Jurkat, Clone E6-1 (cell line): ENCODE measurements around the gene CD164L2. TPM values are rescaled to one million over a fixed set of nuclear protein-coding genes. Genes with fewer than 3 reads are reported as not detected.
"Not testable (repeated sequence)": the region's sequence is repeated elsewhere in the genome, so short reads cannot be mapped to it uniquely, and the experiment has no call there.

Experiments
- DNase-seq: peaks from one replicate; pipeline ENCODE4 v3.0.0-alpha.2; 2011; ENCODE audit warnings: low read depth, low spot score
- H3K4me3 ChIP-seq: 2 replicates; pipeline ENCODE4 v1.5.1; 2011; ENCODE audit warnings: mild to moderate bottlenecking, low read length, control low read depth, moderate library complexity
- polyA plus RNA-seq: library from polyadenylated mRNA; unstranded; fragments of >200 nt; gene quantifications from one replicate; pipeline ENCODE4 v1.2.1, GENCODE V29; 2012; ENCODE audit warnings: missing spikeins; ENCODE audit not compliant: insufficient read length, insufficient read depth

The CD164L2 gene
- polyA plus RNA-seq = not detected

GRCh38 chr1:27383039-27383605, at the start of gene CD164L2:
Gene CD164L2, minus strand, starts transcription at chr1:27383333. Its CDS starts 94 bp downstream, at chr1:27383239.
- H3K4me3 ChIP-seq = no peak within 1 kb of the TSS
- no peak for DNase-seq

DNA sequence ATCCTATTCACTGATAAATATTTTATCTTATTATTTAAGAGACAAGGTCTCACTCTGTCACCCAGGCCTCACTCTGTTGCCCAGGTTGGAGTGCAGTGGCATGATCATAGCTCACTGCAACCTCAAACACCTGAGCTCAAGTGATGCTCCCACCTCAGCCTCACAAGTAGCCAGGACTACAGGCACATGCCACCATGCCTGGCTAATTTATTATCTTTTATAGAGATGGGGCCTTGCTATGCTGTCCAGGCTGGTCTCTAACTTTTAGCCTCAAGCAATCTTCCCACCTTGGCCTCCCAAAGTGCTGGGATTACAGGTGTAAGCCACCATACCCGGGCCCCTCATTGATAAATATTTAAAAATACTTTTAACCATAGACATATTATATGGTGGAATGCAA, 49.6 kb upstream of the CD164L2 start:
- not testable (repeated sequence) for DNase-seq, H3K4me3 ChIP-seq

DNA sequence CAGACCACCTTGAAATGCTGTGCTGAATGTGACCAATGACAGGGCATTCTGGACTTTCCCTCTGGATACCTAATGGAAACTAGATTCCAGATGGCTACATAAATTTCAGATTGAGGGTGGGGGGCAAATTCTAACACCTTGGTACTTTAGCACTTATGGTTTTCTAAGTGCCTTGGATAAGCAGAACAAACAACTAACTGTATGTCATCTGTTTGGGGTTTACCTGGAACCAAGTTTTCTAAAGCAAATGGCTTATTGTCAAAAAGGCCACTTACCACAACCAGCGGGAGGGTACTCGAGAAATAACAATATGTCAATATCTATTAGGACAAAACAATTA, 48.4 kb upstream of the CD164L2 start:
- no peak overlapping the region for H3K4me3 ChIP-seq
- no peak for DNase-seq

- DNase-seq = peak; percentile 80
- H3K4me3 ChIP-seq = peak overlapping the region; percentile 9; the same call in 1 of the 2 replicates
These were observed 47.9 kb upstream of the CD164L2 start for GRCh38 chr1:27430903-27431600.

DNA sequence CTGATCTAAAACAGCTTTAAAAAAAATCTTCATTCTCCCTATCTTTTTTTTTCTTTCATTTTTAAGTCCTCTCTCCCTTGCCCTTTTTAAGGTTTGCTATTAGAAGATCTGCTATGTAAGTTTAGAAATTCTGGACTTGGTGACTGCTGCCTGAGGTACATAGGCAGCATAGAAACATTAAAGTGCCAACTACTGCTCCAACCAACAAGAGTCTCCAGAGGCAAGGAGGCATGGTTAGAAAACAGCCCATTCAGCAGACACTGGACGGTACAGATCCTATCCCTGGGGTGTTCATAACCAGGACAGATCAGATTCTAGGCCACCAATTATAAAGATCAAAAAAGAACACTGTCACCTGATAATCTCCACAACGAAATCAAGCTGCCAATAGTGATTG, 45.9 kb upstream of the CD164L2 start:
- DNase-seq = no peak
- H3K4me3 ChIP-seq = peak overlapping the region; percentile 42

DNA sequence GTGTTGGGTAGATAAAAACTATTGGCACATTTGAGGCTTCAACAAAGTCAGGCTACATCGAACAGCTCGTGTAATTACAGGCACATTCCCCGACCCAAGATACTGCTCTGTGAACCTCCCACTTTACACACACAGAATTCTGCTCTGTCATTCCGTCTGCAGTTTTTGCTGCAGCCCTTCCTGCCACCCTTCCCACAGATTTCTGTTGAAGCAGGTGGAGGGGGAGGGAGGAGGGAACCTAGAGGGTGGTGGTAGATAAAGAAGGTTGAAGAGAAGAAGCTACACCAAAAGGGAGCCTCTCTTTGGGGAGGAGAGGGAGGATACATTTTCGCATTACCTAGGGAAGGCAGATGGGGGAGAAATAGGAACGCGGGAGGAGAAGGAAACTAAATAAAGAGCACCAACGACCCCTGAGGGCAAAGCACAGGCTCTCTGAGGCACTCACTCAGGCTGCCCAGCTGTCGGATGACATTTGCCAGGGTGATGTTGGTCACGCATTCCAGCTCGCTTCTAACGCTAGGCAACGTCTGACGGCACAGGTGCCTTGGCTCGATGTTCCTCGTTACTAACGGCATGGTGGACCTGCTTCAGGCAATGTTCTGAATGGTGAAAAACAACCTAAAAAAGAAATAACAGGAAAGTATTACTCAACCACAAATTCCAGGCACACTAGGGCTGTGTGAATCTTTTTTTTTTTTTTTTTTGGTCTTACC, 45.3 kb upstream of the CD164L2 start:
- DNase-seq = peak; percentile 88

GRCh38 chr1:27427816-27428315, 44.7 kb upstream of the CD164L2 start:
- peak overlapping the region; percentile 42 for H3K4me3 ChIP-seq
- no peak for DNase-seq

More for the DNA sequence above, 45.3 kb upstream of the CD164L2 start:
- H3K4me3 ChIP-seq = peak overlapping the region; percentile 42

DNA sequence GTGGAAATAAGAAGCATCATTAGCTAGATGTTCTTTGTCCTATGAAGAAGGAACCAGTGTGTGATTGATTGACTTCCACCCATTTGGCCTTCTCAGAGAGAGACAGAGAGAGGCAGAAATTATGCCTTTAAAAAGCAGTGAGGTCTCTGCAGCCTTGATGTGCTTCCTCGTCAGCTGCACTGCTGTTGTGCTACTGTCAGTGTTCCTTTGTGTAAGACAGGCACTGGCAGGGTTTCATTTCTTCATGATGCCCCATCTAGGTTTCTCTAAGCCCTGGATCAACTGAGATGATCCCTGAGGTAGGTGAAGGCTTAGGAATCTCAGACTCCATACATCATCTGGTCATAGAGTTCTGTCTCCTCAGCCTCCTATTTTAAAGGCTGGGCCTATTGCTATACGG, 44.2 kb upstream of the CD164L2 start:
- no peak for DNase-seq
- H3K4me3 ChIP-seq = no peak overlapping the region

DNA sequence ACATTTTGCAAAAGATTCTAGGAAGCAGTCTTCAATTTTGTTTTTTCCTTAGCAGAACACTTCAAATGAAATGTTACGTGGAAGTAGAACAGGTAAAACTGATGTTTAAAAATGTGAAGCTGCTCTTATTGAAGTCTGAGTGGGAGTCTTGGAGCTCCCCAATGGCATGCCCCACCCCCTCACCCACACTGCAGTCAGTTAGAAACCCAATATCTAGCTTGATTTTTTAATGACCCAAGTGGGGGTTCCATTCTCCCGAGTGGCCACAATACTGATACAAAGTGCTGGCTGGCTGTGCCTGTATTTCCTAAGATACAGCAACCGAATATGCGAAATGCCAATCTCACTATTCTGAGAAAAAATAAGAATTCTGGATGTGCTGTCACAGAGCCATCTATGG, 40.6 kb upstream of the CD164L2 start:
- DNase-seq = no peak
- no peak overlapping the region for H3K4me3 ChIP-seq

GRCh38 chr1:27418326-27419185, 35.4 kb upstream of the CD164L2 start:
- DNase-seq = no peak
- H3K4me3 ChIP-seq = no peak overlapping the region

DNA sequence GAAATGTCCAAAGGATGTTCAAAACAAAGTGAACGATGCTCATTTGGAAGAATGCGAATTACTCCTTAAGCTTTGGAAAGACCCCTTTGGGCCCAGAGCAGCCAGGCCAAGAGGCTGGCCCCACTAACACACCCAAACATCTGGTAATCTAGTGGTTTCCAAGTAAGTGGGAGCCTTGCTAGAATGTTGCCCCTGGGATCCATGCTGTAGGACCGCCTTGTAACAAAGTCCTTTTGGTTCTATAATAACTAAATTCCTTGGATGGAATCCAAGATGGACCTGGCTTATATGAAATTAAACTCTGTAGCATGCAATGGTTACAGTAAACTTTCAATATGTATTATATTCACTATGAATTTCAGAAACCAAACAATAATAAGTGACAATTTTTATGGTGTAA, 34.6 kb upstream of the CD164L2 start:
- no peak overlapping the region for H3K4me3 ChIP-seq
- DNase-seq = no peak

- DNase-seq = peak; percentile 73
- H3K4me3 ChIP-seq = no peak overlapping the region
These were observed 33.4 kb upstream of the CD164L2 start for GRCh38 chr1:27416387-27417111.

DNA sequence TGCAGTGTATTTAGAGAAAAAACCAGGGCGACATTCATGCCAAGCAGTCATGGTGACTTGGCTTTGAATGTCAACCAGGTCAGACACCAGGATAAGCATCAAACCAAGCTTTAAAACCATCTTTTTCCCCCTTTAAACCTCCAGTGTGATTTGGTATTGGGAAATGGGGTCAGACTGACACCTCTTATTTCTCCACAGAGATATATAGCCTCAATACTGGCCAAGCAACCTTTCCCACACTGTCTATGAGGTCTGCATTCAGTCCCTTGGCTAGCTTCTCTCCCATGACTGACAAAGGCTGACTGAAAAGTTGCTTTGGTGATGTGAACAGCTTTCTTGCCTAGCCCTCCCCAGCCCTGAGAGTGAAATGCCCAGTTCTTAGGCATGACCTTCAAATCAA, 31.0 kb upstream of the CD164L2 start:
- DNase-seq = no peak
- H3K4me3 ChIP-seq = no peak overlapping the region

DNA sequence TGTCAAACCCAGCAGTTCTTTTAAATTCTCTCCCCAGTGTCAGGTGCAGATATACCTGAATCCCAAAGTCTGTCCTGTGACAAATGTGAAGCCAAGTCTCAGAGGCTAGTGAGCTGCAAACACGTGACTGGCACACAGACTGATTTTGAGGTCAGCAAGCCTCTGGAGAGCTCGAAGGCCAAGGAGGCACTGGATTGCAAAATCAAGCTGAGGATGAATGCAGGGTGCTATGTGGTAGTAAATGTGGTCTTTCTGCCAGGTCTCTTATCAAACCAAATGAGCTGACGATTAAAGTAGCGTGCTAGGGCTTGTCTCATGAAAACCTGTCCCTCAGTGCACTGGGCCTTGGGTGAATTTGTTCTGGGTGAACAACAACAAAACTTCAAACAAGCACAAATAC, 29.9 kb upstream of the CD164L2 start:
- DNase-seq = no peak
- H3K4me3 ChIP-seq = no peak overlapping the region

- DNase-seq = no peak
- H3K4me3 ChIP-seq = no peak overlapping the region
These were observed 29.4 kb upstream of the CD164L2 start for GRCh38 chr1:27412502-27412901.

DNA sequence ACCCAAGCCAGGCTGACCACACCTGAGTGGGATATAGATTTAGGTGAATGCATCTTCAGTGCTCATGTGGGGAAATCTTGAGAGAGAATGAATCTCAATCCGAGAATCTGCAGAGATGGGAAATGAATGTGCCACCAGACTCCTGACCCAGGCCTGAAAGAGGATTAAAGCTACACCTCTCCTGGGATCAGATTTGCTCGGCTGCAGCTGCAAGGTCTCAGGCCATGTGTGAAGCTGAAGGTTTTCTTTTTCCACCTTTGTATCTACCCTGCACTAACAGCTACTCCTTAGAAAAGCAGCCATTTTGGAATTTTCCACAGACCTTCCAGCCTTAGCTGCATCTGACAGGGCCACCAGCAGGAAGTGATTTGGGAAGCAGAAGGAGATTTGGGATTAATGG, 27.6 kb upstream of the CD164L2 start:
- DNase-seq = no peak

DNA sequence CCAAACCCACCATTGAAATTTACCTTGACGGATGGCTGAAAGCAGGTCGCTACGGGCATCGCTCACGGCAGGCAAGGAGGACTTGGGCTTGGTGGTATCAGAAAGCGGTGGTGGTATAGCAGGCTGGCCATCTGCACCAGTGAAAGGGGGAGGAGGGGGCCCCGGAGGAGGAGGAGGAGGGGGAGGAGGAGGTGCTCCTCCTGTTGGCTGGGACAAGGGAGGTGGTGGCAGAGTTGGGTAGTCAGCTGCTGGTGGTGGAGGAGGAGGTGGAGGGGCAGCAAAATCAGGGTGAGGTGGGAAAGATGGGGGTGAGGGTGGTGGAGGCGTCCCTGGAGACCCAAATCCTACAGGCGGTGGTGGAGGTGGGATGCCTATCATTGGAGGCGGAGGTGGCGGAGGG, 26.5 kb upstream of the CD164L2 start:
- no peak for DNase-seq
- H3K4me3 ChIP-seq = no peak overlapping the region

More for the DNA sequence above, 27.6 kb upstream of the CD164L2 start:
- H3K4me3 ChIP-seq = no peak overlapping the region

GRCh38 chr1:27408151-27408550, 25.0 kb upstream of the CD164L2 start:
- DNase-seq = no peak
- H3K4me3 ChIP-seq = no peak overlapping the region

DNA sequence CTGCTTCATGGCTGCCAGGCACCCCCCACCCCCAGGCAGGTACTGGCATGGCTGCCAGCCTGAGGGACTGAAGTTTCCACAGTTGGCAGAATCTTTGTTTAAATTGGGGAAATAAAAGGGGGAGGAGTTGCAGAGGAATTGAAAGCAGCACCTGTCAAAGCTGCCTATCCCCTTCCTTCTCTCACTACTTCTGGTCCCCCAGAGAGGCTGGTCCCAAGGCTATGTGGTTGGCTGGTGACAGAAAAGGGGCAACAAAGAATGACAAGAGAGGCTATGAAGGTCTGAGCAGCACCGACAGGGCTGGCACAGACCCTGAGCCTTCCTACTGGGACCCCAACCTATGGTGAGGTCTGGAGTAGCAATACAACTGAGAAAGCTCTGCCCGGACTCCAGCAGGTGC, 23.7 kb upstream of the CD164L2 start:
- H3K4me3 ChIP-seq, DNase-seq: not testable (repeated sequence)
